ENCODE data around the gene SKIDA1.

SKIDA1 gene

DNA sequence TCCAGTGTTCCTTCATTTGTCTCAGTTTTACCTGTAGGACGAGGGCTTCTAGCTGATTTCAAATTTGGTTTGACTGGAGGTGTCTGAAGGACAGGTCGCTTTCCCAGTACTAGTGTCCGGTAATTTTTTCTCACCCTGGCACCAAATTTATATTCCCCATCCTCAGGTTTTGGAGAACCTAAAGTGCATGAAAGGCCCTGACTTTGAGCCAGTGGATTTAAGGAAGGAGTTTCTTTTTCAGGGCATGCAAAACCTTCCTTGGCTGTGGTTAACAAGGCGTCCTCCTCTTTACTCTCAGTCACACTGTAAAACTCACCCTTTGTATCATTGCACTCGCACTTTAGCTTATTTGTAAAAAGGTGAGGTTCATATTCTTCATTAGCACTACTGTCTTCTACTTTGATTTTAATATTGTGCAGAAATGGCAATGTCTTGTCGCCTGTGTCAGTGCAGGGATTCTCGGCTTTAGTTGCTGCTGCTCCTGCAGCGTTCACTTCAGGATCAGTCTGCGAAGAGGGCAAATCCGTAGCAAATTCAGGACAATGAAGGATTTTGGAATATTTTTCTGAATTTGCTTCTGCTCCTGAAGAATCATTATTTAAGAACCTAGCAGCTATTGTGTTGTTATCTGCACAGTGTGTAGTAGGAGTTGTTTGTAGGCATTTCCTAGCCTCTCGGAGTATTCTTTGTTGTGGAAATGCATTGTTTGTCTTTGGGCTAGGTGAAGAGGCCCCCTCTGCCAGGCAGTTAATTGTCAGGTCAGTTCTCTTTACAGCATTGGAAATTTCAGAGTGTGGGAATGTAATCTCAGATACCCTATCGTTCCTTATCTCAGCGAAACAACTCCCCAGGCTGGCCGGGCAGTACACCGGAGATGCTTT is 9.9 kb downstream of the SKIDA1 start:
- no peak for DNase-seq

DNA sequence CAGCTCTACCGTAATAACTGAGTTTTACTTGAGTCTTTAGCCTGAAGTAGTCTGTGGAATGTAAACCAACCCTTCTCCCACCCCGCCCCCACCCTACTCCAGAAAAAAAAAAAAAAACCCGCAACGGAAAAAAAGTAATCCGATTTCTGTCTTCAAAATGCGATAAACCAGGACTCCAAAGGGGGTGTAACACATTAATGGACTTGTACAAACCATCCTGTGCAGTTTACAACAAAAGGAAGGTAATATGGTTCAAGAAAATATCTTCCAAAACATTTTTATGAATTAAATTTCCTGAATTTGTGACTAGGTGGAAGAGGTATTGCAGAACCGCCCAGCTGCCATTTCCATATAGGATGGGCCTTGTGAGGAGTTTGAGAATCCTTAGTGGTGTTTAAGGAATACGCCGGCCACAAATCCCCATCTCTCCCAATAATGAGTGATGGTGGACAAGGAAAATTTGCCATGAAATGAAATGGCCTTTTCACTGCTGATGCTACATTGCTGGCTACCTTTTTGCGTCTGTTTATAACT is 10.6 kb downstream of the SKIDA1 start:
- no peak for DNase-seq

DNA sequence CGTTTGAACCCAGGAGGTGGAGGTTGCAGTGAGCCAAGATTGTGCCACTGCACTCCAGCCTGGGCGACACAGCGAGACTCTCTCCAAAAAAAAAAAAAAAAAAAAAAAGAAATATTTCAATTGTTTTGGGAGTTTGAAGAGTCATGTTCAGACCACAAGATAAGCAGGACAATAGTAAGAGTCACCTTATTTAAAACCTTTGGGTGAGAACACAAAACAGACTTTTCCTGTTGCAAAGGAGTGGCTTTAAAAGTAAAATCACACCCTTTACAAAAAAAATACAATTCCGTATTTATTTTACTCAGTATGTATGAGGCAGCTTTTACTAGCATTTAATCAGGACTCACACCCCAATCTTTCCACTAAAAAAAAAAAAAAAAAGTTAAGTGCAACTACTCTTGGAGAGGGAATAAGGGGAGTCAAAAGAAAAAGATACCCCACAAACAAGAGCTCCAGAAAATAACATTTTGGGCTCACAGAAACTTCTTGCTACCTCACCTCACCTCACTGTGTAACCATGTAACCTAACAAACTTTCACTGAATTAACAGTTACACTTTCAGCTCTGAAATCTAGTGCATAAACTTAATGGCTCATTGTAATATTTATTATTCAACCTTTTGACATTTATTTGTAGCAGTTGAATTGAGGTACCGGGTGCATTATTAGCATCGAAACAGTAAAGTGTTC is 11.2 kb downstream of the SKIDA1 start:
- no peak for DNase-seq

DNA sequence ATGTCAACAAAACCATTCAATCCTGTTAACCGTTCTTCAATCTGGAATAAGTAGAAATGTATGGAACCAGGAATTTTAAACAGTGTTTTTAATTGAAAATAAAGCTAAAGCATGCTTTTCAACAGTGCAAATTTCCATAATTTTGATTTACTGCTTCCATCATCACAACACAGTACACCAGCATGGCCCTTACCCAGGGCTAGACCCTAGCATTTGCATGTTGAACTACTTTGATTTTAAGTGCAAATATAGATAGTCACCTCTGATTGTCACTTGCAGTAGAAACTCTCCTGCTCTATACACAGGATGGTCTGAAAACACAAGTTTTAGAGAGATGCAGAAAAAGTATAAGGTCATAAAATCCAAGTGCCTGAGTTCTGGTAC is 12.1 kb downstream of the SKIDA1 start:
- no peak for DNase-seq

DNA sequence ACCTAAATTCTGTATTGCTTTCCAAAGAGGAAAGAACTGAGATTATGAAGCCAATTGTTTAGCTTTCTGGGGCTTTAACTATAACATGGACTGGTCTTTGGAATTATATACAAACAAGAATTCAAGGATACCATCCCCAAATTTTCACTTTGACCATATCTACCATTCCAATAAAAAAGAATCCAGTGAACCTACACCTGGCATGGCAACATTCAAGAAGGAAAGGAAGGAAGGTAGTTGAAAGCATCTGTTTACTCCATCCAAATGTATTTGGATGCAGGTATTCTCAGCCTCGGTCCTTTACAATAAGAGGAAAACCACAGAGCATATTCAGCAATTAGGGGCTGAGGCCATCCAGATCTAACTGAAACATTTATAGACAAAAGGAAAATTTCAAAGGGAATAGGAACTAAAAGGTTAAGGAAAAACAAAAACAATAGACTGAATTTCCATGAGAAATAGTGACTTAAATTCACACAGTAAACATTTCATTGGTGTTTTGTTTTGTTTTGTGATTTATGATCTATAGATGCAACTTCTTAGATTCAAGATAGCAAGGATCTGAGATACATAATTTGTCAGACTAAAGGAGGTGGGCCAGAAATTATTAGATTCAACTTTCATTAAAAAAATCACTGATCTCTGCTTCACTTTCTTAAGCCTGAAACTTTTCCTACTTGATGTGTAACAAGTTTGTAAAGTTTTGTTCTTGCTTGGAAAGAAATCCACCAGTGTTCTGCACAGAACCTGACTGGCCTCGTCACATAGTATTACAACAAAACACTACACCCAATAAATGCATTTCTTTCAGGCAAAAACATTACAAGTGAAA is 12.7 kb downstream of the SKIDA1 start:
- DNase-seq: no peak

DNA sequence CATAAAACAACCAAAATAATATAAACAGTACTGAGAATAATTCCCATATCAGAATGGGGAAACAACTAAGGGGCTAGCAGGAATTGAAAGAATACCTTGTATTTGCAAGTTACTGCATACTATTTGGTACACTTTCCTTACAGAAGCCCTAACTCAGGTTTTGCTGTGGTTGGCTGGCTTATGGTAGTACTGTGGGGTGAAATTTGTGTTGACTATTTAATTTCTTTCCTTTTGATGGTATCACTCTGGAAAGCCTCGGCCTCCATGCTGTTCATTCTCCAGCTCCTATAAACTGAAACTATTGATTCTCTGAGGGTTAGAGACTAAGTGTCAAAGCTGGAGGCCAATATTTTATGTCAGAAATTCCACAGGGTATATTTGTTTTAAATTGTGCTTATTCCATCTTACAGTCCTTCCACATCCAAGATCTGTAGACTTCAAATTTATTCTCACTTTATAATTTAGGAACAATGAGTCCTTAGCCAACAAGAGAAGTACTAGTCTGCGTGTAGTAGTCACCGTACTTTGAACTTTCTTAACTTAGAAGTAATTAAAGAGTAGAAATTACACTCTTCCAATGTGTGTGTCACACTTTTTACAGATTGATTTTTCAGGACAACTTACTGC is 13.4 kb downstream of the SKIDA1 start:
- no peak for DNase-seq

DNA sequence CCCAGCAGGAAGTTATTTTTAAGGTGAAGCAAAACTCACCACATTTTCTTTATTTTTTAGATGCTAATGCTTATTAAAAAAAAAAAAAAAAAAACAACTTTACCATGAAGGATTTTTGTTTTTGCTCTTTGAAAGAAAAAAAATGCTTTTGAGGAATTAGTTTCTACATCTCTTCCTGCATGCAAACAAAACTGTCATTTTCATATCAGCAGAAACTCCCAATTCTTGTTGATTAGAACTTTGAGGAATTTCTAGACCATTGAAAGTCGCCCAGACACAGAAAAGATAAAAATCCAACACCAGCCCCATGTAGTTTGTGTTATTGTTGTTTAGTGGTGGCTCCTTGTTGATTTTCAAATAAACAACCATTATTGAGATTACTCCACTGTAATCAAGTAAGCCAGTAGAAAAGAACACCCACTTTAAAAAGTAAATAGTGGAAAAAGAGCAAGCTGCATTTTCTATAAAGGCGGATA is 14.3 kb downstream of the SKIDA1 start:
- no peak for DNase-seq

DNA sequence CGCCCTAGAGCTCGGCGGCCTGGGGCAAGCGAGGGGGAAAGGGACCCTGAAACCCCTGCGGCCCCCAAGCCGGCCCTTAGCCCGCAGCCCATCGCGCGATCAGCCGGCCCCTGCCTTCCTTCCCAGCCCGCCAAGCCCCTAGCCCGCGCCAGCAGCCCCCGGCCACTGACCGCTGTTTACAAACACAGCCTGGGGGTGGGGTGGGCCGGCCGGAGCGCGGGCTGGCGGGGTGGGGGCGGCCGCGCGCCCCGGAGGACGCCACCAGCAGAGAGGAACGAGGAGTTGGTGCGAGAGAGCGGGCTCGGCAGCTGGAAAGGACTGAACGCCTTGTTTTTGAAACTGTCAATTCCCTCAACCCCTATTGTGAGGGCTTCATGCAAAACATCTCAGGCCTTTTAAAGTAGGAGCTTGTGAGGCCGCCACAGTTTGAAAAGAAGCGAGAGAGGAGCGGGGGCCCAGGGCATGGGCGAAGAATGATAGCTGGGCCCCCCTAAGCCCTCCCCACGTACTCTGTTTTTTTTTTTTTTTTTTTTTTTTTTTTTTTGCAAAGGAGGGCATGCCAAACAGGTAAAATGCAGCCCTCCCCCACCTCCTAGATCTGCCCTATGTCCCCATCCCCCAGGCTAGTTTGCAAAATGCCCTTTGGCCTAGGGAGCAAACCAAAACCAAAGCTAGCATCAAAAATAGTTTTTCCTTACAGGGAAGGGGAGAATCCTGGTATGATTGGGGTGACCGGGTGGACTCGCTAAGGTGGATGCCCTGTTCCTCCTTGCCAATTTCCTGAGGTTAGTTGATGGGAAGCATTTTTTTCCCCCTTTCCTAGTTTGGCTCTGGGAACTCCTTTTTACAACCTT is 15.0 kb downstream of the SKIDA1 start:
- peak; percentile 68 for DNase-seq

DNA sequence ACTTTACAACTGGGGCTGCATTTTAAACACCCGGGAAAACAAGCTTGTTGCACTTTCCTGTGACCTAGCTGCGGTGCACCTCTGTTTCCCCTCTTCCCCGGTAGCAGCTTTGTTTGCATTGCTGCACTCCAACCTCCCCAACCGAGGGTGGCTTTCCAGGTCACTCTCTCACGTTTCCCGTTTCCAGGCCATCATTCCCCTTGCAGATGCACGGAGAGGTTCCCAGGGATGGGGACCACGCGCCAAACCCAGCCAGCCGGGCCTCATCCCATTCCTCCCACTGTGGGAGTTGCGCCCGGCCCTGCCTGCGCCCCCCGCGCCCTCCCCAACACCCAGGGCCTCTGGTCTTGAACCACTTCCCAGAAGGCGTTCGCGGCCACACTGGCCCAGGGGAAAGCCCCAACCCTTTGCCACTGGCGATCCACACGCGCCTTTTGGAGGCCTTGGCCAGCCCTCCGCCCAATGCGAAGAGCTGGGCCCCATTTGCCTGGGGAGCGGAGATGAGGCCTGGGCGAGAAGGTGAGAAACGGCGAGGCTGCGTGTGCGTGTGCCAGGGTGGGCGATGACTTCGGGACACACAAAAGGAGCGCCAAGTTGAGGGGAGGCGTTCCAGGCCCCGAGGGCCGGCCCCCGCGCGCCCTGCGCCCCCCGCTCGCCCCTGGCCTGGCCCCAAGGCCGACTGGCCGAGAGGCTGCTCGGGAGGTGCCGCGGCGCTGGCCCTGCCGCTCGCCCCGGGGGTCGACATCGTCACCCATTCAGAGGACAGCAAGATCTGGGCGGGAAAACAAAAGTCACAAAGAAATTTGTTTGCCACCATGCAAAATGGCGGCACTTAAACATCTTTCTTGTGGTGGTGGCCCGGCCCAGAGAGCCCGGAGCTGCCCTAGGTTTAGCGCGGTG is 15.9 kb downstream of the SKIDA1 start:
- DNase-seq: peak; percentile 69

DNA sequence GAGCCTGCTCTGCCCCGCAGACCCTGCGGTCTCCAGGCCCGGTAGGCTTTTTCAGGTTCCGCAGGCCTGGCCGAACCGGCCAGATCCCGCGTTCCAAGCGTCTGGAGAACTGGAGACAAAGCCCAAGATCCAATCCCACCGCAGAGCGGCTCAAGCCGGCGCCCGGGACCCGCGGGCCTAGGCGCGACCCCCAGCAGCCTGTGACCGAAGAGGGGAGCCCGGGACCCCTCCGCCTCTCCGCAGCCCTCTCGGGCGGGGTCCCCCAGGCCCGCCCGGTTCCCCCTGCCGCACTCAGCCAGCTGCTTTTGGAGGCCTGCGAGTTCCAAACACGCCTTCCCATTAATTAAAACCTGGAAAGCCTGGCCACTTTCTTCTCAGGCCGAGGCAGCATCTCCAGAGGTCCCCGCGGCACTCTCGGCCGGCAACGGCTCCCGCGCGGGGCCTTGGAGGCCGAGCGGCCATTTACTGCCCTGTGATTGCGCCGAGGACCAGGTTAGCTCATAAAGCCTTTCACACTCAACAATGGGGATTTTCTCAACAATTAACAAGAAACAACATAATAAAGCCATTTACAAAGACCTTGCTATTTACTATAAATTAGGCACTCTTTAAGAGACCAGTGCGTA is 16.7 kb downstream of the SKIDA1 start:
- peak; percentile 47 for DNase-seq

DNA sequence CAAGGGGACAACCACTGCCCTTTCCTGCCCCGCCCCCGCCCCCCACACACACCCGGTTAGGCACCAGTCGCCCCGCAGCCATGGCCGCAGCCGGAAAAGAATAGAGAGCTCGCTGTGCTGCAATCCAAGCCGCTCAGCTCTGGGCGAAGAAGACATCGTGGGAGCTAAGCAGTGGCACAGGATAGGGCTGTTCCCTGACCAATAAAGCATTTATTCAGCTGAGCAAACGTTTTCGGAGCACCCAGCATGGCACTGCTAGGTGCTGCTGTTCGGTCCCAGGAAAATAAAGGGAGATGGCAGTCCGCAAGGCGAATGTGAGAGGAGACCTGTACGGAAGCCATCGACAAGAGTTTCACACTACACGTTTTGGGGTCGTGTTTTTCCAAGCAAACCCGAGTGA is 18.3 kb downstream of the SKIDA1 start:
- DNase-seq: no peak

DNA sequence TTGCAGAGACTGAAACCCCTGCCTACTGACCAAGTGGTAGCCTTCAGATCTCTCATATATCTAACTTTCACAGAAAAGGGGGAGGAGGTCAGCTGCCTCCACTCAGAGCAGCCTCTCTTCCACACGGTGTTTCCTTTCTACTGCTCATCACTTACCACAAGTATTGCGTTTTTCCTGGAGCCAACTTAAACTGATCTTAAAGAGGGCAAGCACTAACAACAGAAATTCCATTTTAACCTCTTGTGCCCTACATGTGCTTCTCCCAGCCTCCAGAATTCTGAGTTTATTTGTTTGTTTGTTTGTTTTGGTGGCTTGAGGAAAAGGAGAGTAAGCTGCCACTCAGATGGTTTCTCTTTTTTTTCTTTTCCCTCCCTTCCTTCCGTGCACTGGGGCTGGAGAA is 19.1 kb downstream of the SKIDA1 start:
- DNase-seq: no peak

DNA sequence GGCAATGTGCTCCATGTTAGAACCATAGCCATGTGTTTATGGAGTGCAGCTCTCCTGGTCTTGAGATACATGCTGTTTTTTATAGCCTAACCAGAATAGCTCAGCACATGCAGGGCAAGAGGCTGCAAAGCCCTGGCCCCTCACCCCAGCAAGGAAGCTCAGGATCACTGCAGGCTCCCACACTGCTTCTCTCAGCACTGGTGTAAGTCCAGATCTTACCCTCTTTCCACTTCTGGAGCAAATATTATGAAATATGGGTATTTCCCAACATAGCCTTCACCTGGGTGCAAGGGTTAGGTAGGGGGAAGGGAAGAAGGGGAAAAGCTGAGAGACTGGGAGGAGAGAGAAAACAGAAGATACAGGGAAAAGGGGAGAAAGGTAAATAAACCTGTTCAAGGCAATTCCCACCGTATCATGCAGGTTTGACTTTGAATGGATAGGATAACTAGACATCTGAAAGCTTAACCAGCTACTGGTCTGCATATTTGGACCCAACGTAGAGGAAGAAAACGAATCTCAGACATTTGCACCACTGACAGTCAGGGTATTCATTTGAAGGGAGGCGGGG is 19.7 kb downstream of the SKIDA1 start:
- no peak for DNase-seq

DNA sequence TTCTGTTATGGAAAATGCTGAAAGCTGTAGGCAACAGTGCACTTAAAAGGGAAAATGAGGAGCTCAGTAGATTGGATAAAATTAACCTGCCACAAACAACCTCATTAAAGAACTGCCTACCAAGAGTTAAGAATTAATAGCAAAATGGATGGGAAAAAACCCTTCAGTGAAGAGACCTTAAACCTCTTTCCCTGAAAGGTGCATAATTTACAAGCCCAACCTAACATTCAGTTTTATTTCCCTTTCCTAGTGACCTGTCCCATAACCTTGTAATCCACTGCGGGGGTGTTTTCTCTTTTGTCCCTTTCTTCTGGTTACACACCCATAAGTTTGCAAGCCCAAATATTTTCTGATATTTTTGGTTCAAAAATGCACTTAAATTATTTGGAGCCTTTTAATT is 21.9 kb downstream of the SKIDA1 start:
- no peak for DNase-seq

DNA sequence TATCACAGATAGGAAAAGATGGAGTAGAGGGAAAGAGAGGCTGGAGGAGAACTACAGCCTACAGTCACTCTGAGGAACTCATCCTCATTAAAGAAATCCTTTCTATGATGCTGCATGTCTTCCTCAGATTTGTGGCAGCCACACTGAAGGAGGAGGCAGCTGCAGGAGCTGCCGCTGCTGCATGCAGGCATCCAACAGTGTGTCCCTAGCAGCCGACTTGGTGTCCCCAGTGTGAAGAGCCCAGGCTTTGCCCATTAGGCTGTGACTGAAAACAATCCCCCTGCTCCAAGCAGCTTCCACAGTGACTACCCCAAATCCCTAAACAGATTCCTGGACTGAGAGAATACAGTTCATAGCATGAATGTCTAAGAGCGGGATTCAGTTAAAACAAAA is 23.1 kb downstream of the SKIDA1 start:
- DNase-seq: no peak

DNA sequence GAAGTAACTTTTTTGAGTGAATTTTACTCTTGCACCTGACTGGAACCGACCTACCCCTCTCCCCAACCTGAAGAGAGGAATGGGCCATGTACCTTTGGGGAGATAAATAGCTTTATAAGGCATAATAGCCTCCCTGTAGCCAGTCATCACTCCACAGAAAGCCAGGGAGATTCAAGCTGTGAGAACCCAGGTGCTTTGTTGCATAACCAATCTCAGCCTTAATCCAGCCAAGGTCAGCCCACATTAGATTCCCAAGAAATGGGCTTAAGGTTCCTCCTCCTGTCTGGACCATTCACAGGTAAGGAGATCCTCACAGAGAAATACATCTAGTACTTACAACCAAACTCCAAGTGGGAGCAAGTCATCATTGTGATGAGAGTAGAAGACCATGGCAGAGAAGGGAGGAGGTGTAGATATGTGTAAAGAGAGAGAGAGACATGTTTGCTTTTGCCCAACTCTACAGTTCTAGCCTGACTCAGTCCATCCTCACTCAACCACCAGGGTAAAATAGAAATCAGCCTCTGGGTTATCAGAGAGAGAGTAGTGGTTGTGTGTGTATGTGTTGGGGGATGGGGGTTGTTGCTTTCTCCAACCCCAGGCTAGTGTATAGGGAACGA is 23.6 kb downstream of the SKIDA1 start:
- DNase-seq: no peak

DNA sequence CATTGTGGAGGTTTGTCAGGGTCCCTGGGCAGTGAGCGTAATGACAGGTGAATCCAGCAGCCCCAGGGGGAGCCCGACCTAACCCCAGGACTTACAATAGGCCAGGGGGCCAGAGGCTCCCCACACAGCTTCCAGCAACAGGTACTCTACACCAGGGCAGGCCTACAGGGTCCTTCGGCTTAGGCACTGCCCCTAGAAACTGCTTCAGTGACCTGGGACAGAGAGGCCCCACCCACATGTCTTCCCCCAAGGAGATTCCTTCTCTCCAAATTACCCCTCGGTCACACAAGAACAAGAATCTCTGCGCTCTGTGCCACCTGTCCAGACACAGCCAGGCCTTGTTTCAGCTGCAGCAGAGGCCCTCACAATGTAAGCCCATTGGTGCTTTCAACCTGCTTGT is 24.4 kb downstream of the SKIDA1 start:
- DNase-seq: no peak

DNA sequence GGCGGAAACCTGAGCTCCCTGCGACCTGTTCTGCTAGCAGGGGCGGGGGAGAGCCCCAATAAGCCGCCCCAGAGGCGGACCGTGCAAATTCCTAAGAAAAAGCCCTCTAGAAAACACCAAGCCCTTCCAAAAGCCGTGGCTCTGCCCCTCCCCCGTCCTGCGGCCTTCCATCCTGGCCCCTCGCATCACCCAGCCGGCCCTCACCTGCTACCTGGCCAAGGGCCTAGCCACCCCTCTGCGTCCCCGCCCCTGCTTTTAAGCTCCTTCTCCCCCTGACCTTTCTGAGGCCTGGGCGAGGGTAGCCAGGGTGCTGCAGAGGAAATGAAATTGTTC is 24.9 kb downstream of the SKIDA1 start:
- DNase-seq: peak; percentile 34
